Measurements from ENCODE around the gene ALG14.
"Not testable (repeated sequence)": the region's sequence is repeated elsewhere in the genome, so short reads cannot be mapped to it uniquely, and the experiment has no call there.

Gene ALG14

GRCh38 chr1:95005584-95005983, 67.2 kb downstream of the ALG14 start:
- no peak for DNase-seq

- no peak for DNase-seq
These were observed 68.7 kb downstream of the ALG14 start for GRCh38 chr1:95004013-95004412.

- DNase-seq, result no peak
These were observed 69.4 kb downstream of the ALG14 start for GRCh38 chr1:95003433-95003738.

- DNase-seq, result no peak
These were observed 70.0 kb downstream of the ALG14 start for GRCh38 chr1:95002540-95003432.

- no peak for DNase-seq
These were observed 70.6 kb downstream of the ALG14 start for GRCh38 chr1:95002164-95002539.

- DNase-seq, result no peak
These were observed 73.2 kb downstream of the ALG14 start for GRCh38 chr1:94999456-95000131.

- DNase-seq, result no peak
These were observed 74.0 kb downstream of the ALG14 start for GRCh38 chr1:94998748-94999147.

- no peak for DNase-seq
These were observed 74.6 kb downstream of the ALG14 start for GRCh38 chr1:94998114-94998513.

- not testable (repeated sequence) for DNase-seq
These were observed 77.2 kb downstream of the ALG14 start for GRCh38 chr1:94995536-94995935.

GRCh38 chr1:94994805-94995204, 77.9 kb downstream of the ALG14 start:
- DNase-seq, result no peak

- no peak for DNase-seq
These were observed 78.7 kb downstream of the ALG14 start for GRCh38 chr1:94993931-94994645.

- DNase-seq, result no peak
These were observed 79.7 kb downstream of the ALG14 start for GRCh38 chr1:94992863-94993563.

- no peak for DNase-seq
These were observed 80.6 kb downstream of the ALG14 start for GRCh38 chr1:94992161-94992560.

- DNase-seq, result no peak
These were observed 82.8 kb downstream of the ALG14 start for GRCh38 chr1:94989911-94990473.

GRCh38 chr1:94989398-94989797, 83.4 kb downstream of the ALG14 start:
- peak in 1 of 2 experiments; percentile 7 for DNase-seq

GRCh38 chr1:94988356-94988755, 84.4 kb downstream of the ALG14 start:
- DNase-seq, result no peak

GRCh38 chr1:94986783-94987182, 86.0 kb downstream of the ALG14 start:
- DNase-seq, result no peak

- DNase-seq, result no peak
These were observed 89.5 kb downstream of the ALG14 start for GRCh38 chr1:94983171-94983739.

- DNase-seq, result no peak
These were observed 90.4 kb downstream of the ALG14 start for GRCh38 chr1:94982398-94982797.

- DNase-seq, result no peak
These were observed 91.2 kb downstream of the ALG14 start for GRCh38 chr1:94981575-94981973.

GRCh38 chr1:94980582-94981574, 91.9 kb downstream of the ALG14 start:
- DNase-seq, result no peak
